ENCODE measurements around the gene ZNF419.
"Not testable (repeated sequence)": the region's sequence is repeated elsewhere in the genome, so short reads cannot be mapped to it uniquely, and the experiment has no call there.

The ZNF419 gene

GRCh38 chr19:57506163-57506562 lies 18.6 kb downstream of the ZNF419 start:
- no peak overlapping the region for H3K4me3 ChIP-seq (ENCODE audit: control insufficient read depth, low read depth, low read length)
- no peak for DNase-seq (ENCODE audit: low read depth)
- TF ChIP-seq, protein P1, sequence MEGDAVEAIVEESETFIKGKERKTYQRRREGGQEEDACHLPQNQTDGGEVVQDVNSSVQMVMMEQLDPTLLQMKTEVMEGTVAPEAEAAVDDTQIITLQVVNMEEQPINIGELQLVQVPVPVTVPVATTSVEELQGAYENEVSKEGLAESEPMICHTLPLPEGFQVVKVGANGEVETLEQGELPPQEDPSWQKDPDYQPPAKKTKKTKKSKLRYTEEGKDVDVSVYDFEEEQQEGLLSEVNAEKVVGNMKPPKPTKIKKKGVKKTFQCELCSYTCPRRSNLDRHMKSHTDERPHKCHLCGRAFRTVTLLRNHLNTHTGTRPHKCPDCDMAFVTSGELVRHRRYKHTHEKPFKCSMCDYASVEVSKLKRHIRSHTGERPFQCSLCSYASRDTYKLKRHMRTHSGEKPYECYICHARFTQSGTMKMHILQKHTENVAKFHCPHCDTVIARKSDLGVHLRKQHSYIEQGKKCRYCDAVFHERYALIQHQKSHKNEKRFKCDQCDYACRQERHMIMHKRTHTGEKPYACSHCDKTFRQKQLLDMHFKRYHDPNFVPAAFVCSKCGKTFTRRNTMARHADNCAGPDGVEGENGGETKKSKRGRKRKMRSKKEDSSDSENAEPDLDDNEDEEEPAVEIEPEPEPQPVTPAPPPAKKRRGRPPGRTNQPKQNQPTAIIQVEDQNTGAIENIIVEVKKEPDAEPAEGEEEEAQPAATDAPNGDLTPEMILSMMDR (IDR thresholded peaks at IDR 0.05; ENCODE audit: control insufficient read depth, insufficient read depth, low read depth, low read length, missing control alignments): no peak

DNA sequence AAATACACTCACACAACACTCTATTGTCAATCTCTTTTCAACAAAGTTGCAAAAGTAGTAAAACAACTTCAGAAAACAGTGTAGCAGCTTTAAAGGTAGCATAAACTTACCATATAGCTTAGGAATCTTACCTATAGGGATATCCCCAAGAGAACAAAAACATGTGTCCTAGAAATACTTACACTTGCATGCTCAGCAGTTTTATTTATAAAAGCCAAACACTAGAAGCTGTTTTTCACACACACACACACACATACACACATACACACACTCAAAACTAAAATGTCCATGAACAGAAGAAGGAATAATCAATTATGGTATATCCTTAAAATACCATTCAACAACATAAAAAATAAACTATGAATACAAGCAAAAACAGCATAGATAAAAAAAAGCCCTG lies 23.9 kb downstream of the ZNF419 start:
- DNase-seq (ENCODE audit: low read depth): no peak
- no peak overlapping the region for H3K4me3 ChIP-seq (ENCODE audit: control insufficient read depth, low read depth, low read length)
- TF ChIP-seq, protein P1 (IDR thresholded peaks at IDR 0.05; ENCODE audit: control insufficient read depth, insufficient read depth, low read depth, low read length, missing control alignments): no peak

DNA sequence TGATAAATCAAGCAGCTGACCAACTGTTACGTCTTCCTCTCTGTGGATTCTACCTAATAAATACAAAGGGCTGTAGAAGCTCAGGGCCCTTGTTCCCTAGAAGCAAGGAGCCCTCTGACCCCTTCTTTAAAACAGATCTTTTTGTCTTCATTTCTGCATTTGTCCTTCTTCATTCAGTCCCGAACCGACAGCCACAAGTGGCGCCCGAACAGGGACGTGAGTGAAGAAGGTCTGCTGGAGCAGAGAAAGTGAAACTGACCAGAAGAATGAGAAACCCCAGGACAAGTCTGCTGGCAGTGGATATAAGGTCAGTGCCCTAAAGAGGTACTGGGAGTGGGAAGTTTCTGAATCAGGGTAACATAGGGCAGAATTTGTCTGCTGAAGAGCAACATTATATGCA lies 25.3 kb downstream of the ZNF419 start:
- DNase-seq (ENCODE audit: low read depth): no peak
- TF ChIP-seq, protein P1 (IDR thresholded peaks at IDR 0.05; ENCODE audit: control insufficient read depth, insufficient read depth, low read depth, low read length, missing control alignments): no peak
- H3K4me3 ChIP-seq (ENCODE audit: control insufficient read depth, low read depth, low read length): no peak overlapping the region

- no peak overlapping the region for H3K4me3 ChIP-seq (ENCODE audit: control insufficient read depth, low read depth, low read length)
- DNase-seq (ENCODE audit: low read depth): no peak
- TF ChIP-seq, protein P1 (IDR thresholded peaks at IDR 0.05; ENCODE audit: control insufficient read depth, insufficient read depth, low read depth, low read length, missing control alignments): no peak
Measured at GRCh38 chr19:57515255-57515654, 27.7 kb downstream of the ZNF419 start.

DNA sequence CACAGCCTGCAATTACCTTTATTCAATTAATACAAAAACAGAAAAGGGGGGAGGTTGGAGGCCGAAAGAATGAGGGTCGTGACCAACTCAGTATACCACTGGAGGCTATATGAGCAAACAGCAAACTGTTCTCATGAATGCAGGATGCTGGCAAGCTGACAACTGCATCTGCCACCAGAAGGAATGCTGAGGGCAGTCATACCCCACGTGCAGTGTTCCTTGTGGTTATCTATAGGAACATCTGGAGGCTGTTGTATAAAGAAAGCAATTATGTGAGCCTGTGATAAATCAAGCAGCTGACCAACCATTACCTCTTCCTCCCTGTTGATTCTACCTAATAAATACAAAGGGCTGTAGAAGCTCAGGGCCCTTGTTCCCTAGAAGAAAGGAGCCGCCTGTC lies 30.5 kb downstream of the ZNF419 start:
- H3K4me3 ChIP-seq (ENCODE audit: control insufficient read depth, low read depth, low read length); DNase-seq (ENCODE audit: low read depth): not testable (repeated sequence)

- DNase-seq (ENCODE audit: low read depth): peak; percentile 55
- H3K4me3 ChIP-seq (ENCODE audit: control insufficient read depth, low read depth, low read length): peak within 1 kb of the TSS; percentile 74
- TF ChIP-seq, protein P1 (IDR thresholded peaks at IDR 0.05; ENCODE audit: control insufficient read depth, insufficient read depth, low read depth, low read length, missing control alignments): no peak
Measured at GRCh38 chr19:57527136-57527881, 39.8 kb downstream of the ZNF419 start, which contains the start of gene ZNF549. Gene ZNF549, plus strand, starts transcription at chr19:57527356. Its CDS starts 218 bp downstream, at chr19:57527574.

GRCh38 chr19:57537953-57538547 lies 50.5 kb downstream of the ZNF419 start:
- DNase-seq (ENCODE audit: low read depth): no peak
- TF ChIP-seq, protein P1 (IDR thresholded peaks at IDR 0.05; ENCODE audit: control insufficient read depth, insufficient read depth, low read depth, low read length, missing control alignments): no peak
- no peak overlapping the region for H3K4me3 ChIP-seq (ENCODE audit: control insufficient read depth, low read depth, low read length)

Measured in AG09309 (cell line).